GM12878 (cell line): ENCODE measurements around the gene GLG1. TPM values are rescaled to one million over a fixed set of nuclear protein-coding genes. Genes with fewer than 3 reads are reported as not detected.

ENCODE experiments used
- ATAC-seq: fragments of 200-7000 bp; cut with Tn5 transposase; 3 replicates; pipeline ENCODE4 v1.9.1; 2020; ENCODE audit warnings: mild to moderate bottlenecking, moderate library complexity
- BruUV-seq: library from RNA; stranded (reverse); fragments of 400-500 nt; replicated peaks from 2 replicates; lab custom pipeline; 2021; lab: Mats Ljungman, UMichigan
- CTCF ChIA-PET: fragments of 300-600 bp; sonication (Branson Sonifier 250); formaldehyde crosslinking; extraction: SDS; loops from one replicate; lab custom pipeline; 2021; ENCODE audit warnings: inconsistent platforms; lab: Yijun Ruan, JAX
- POLR2A ChIA-PET: fragments of 350-600 bp; formaldehyde crosslinking; extraction: SDS; loops from one replicate; lab custom pipeline; 2021; ENCODE audit warnings: inconsistent platforms; lab: Charles Lee
- RAD21 ChIA-PET: fragments of 300-600 bp; sonication (Branson Sonifier 250); formaldehyde crosslinking; loops from one replicate; lab custom pipeline; 2023; ENCODE audit warnings: antibody characterized with exemption; ENCODE audit not compliant: unreplicated experiment; lab: Charles Lee
- SMC1A ChIA-PET: fragments of 300-600 bp; sonication (Branson Sonifier 250); formaldehyde crosslinking; loops from one replicate; lab custom pipeline; 2023; ENCODE audit not compliant: unreplicated experiment, uncharacterized antibody; lab: Charles Lee
- DNase-seq: peaks from one replicate; pipeline ENCODE4 v3.0.0-alpha.2; 2011; ENCODE audit warnings: low read depth, low spot score
- FAIRE-seq: peaks from 3 replicates; lab custom pipeline; 2011; peaks lifted over from hg19 to GRCh38; lab: Jason Lieb, UNC
- H2AFZ ChIP-seq: 2 replicates; pipeline ENCODE4 v1.6.0; 2011; ENCODE audit warnings: low read depth, low read length, control low read depth; ENCODE audit not compliant: control insufficient read depth
- H3K27ac ChIP-seq: 2 replicates; pipeline ENCODE4 v1.5.1; 2011; ENCODE audit warnings: control low read depth; ENCODE audit not compliant: control insufficient read depth, insufficient read depth
- H3K27me3 ChIP-seq, 2 experiments: replicated peaks in 1 of 2; 2 replicates each; pipeline versions ENCODE4 v1.6.0 to v1.6.1; 2011; ENCODE audit warnings: low read length in 1 of 2; ENCODE audit not compliant: control insufficient read depth in 2 of 2, insufficient read depth in 2 of 2
- H3K36me3 ChIP-seq, 2 experiments: 2 replicates each; pipeline ENCODE4 v1.5.1; 2011; ENCODE audit warnings: low read length in 1 of 2; ENCODE audit not compliant: control insufficient read depth in 2 of 2, insufficient read depth in 2 of 2
- H3K4me1 ChIP-seq: 2 replicates; pipeline ENCODE4 v1.6.1; 2011; ENCODE audit warnings: mild to moderate bottlenecking, low read length, moderate library complexity, mixed read lengths; ENCODE audit not compliant: control insufficient read depth, insufficient read depth
- H3K4me2 ChIP-seq: 2 replicates; pipeline ENCODE4 v1.6.0; 2011; ENCODE audit warnings: control low read depth; ENCODE audit not compliant: control insufficient read depth, insufficient read depth
- H3K4me3 ChIP-seq: fragments of 200-600 bp; sonication (generic); 2 replicates; pipeline ENCODE4 v1.5.1; 2016
- H3K79me2 ChIP-seq: 2 replicates; pipeline ENCODE4 v1.6.0; 2011; ENCODE audit warnings: low read length; ENCODE audit not compliant: control insufficient read depth, insufficient read depth
- H3K9ac ChIP-seq: 2 replicates; pipeline ENCODE4 v1.8.0; 2011; ENCODE audit warnings: low read length, control low read depth, mixed read lengths; ENCODE audit not compliant: control insufficient read depth, insufficient read depth
- H3K9me3 ChIP-seq: replicated peaks from 3 replicates; pipeline ENCODE4 v1.5.1; 2011; ENCODE audit warnings: mild to moderate bottlenecking, low read length; ENCODE audit not compliant: control insufficient read depth, insufficient read depth
- H4K20me1 ChIP-seq: 2 replicates; pipeline ENCODE4 v1.6.0; 2011; ENCODE audit not compliant: control insufficient read depth, insufficient read depth
- ATF7 ChIP-seq: fragments of 450-650 bp; IDR thresholded peaks from 2 replicates; pipeline ENCODE4 v1.6.1; 2016; ENCODE audit warnings: low read depth, mild to moderate bottlenecking
- HCFC1 ChIP-seq: fragments of 150-350 bp; IDR thresholded peaks from 2 replicates; pipeline ENCODE4 v1.6.1; 2014; ENCODE audit warnings: low read length
- NKRF ChIP-seq: fragments of 450-650 bp; conservative IDR thresholded peaks from 2 replicates; pipeline ENCODE4 v1.6.1; 2017; ENCODE audit warnings: mild to moderate bottlenecking, moderate library complexity
- NR2F1 ChIP-seq: fragments of 450-650 bp; conservative IDR thresholded peaks from 2 replicates; pipeline ENCODE4 v1.6.1; 2017; ENCODE audit warnings: mild to moderate bottlenecking
- USF1 ChIP-seq: IDR thresholded peaks from 2 replicates; pipeline ENCODE4 v1.6.1; 2011; ENCODE audit warnings: borderline replicate concordance, low read depth, mild to moderate bottlenecking, moderate library complexity, mixed read lengths, low read length; ENCODE audit not compliant: insufficient read depth; ENCODE audit errors: extremely low read length
- WGBS: methylation state at CpG from one replicate; pipeline ENCODE4 v1.1.6; 2016; ENCODE audit warnings: low lambda C conversion rate; ENCODE audit not compliant: insufficient replicate concordance, insufficient coverage; ENCODE audit errors: missing lambda C conversion rate; 5-methylcytosine and 5-hydroxymethylcytosine counted together
- in situ Hi-C: fragments of 300-500 bp; cut with MboI; formaldehyde crosslinking; loops from 9 replicates; pipeline ENCODE4 v1.14.3; 2018; ENCODE audit warnings: mixed read lengths
- intact Hi-C: fragments of 100-400 bp; cut with micrococcal nuclease; formaldehyde crosslinking; loops from one replicate; pipeline ENCODE4 v1.14.2; 2022; ENCODE audit not compliant: unreplicated experiment
- polyA plus RNA-seq, 11 experiments: library from polyadenylated mRNA; depleted of rRNA in 4 of 11; unstranded in 6 of 11; stranded (reverse) in 5 of 11; fragments of >200 nt; fragmentation: Nextera tagmentation in 4 of 11; fragmentation: Illumina TruSeq in 1 of 11; extraction: Ambion mirVana in 4 of 11; extraction: Trizol in 1 of 11; gene quantifications; 1 replicate in 1 of 11; 2 replicates in 10 of 11; pipeline versions ENCODE4 v1.2.1 to v1.2.3, GENCODE V29; 2011 to 2016; ENCODE audit warnings: inconsistent platforms in 2 of 11, missing spikeins in 2 of 11, low read depth in 1 of 11
- total RNA-seq, 4 experiments: library from RNA; depleted of rRNA in 3 of 4; stranded (reverse); fragments of >200 nt in 3 of 4; fragmentation: Illumina TruSeq in 1 of 4; extraction: Trizol in 1 of 4; gene quantifications; 2 replicates each; pipeline versions ENCODE4 v1.2.1 to v1.2.3, GENCODE V29; 2013 to 2021

Gene GLG1
- total and polyA plus RNA-seq, 10 of the 15 experiments (the other 5 are each of a cell fraction or from before 2014, with no cell fraction given), result 7.6 to 49.4 (median 28.2) TPM

- ATAC-seq, result no peak
- peaks cover 18% of the 10 kb centered on the region for H3K4me1 ChIP-seq
- TF ChIP-seq ATF7 (peak; percentile 51; the same call in 1 of the 2 replicates), HCFC1 (no peak), NR2F1 (no peak), USF1 (no peak), NKRF (no peak)
Observed at GRCh38 chr16:74575175-74575806, 31.6 kb downstream of the GLG1 start.

More at GRCh38 chr16:74575175-74575806, 31.6 kb downstream of the GLG1 start:
- intact Hi-C loops (no loop called here), in situ Hi-C loops (no loop called here)
- no peak overlapping the region for H3K9ac ChIP-seq
- H3K36me3 ChIP-seq, result peaks cover 0 to 3% of the 10 kb centered on the region in 2 experiments; a peak in 1 of 4 replicates
- H3K4me2 ChIP-seq, result no peak overlapping the region
- H3K9me3 ChIP-seq, result no peaks in the 10 kb centered on the region
- no peaks in the 10 kb centered on the region for H4K20me1 ChIP-seq
- POLR2A ChIA-PET, result interaction anchor here (0.8 kb wide), 1 partner anchor 13 kb away, joined by 3 read pairs; no protein-coding TSS in a partner anchor
- FAIRE-seq, result no peak
- BruUV-seq, result no TSS peak
- DNase-seq, result no peak
- H3K79me2 ChIP-seq, result peaks cover 55% of the 10 kb centered on the region
- CTCF ChIA-PET, result interaction anchor here (1.2 kb wide), 1 partner anchor 10 kb away, joined by 3 read pairs; no protein-coding TSS in a partner anchor
- H3K27ac ChIP-seq, result no peak overlapping the region
- no peak overlapping the region for H2AFZ ChIP-seq
- no peaks in the 10 kb centered on the region for H3K27me3 ChIP-seq
- RAD21 ChIA-PET, result no interaction called here
- SMC1A ChIA-PET, result interaction anchor here (0.7 to 0.8 kb wide), 2 partner anchors 12 to 72 kb away, joined by 3 to 4 read pairs; no protein-coding TSS in a partner anchor
- no peak overlapping the region for H3K4me3 ChIP-seq
- WGBS, result 98% methylated on average over 7 of the region's 7 CpGs
